GM20431 (cell line): Measurements from ENCODE around the gene MNT.
"Not testable (repeated sequence)": the region's sequence is repeated elsewhere in the genome, so short reads cannot be mapped to it uniquely, and the experiment has no call there.

ENCODE experiments used
- in situ Hi-C: fragments of 300-500 bp; cut with MseI, MboI; formaldehyde crosslinking; loops from one replicate; pipeline ENCODE4 v1.15.0; 2020; ENCODE audit warnings: low sequenced_read_pairs; ENCODE audit not compliant: unreplicated experiment

Gene MNT, protein sequence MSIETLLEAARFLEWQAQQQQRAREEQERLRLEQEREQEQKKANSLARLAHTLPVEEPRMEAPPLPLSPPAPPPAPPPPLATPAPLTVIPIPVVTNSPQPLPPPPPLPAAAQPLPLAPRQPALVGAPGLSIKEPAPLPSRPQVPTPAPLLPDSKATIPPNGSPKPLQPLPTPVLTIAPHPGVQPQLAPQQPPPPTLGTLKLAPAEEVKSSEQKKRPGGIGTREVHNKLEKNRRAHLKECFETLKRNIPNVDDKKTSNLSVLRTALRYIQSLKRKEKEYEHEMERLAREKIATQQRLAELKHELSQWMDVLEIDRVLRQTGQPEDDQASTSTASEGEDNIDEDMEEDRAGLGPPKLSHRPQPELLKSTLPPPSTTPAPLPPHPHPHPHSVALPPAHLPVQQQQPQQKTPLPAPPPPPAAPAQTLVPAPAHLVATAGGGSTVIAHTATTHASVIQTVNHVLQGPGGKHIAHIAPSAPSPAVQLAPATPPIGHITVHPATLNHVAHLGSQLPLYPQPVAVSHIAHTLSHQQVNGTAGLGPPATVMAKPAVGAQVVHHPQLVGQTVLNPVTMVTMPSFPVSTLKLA

DNA sequence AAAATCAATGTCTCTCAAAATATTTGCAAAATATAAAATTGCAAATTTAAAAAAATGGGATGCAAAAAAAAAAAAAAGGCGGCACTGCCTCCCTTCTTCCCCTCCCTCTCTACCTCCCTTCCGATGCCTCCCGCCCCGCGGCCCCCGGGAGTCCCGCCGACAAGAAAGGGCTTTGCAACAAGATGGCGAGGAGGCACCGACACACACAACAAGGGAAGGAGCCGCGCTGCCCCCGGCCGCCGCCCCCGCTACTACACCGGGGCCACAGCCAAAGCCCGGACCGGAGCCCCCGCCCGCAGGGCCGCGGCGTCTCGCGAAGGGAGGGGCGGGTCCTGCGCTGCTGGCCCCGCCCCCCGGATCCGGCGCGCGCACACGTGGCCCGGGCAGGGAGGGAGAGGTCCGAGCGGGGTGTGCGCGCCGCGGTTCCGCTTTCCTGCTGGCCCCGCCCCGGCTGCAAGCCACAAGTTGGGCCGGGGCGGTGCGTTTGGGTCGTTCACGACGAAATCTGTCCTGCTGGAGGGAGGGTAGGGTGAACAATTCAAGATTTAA is at the start of gene MNT:
Gene MNT, minus strand, starts transcription at position 184 of the 549 bp plus-strand sequence. CDS start 348 bp downstream, outside the sequence.
- in situ Hi-C loops, result no loop called here

DNA sequence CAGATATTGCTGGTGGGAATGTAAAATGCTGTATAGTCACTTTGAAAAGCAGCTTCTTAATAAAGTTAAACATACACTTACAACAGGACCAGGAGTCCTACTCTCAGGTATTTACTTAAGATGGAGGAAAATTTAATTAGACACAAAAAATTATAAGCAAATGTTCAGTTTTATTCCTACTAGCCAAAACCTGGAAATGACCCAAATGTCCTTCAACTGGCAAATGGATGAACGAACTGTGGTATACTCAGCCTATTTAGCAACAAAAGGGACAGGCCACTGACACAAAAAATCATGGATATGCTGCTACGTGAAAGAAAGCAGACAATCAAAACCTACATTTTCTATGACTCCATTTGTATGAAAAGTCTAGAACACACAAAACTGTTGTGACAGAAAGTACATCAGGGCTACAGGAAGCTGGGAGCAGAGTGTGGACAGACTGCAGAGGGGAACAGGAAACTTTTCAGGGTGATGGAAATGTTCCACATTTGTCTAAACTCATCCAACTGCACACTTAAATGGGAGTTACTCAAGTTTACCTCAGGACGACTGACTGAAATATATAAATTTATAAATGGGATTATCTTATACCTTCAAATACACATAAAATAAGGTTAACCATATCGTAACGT is 49.3 kb upstream of the MNT start:
- in situ Hi-C loops, result no loop called here

DNA sequence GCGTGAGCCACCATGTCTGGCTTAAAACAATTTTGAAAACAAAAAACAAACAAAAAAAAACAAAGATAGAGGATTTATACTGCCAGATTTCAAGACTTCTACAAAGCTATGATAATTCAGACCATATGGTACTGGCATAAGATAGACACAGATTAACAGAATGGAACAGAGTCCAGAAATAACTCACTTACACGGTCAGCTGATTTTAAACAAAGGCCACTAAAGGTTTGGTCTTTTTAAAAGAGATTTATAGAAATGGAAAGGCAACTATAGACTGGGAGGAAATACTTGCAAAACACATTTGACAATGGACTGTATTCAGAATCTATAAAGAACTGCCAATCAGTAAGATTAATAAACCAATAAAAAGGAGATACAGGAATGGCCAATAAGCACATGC is 48.6 kb upstream of the MNT start:
- in situ Hi-C loops, result no loop called here

DNA sequence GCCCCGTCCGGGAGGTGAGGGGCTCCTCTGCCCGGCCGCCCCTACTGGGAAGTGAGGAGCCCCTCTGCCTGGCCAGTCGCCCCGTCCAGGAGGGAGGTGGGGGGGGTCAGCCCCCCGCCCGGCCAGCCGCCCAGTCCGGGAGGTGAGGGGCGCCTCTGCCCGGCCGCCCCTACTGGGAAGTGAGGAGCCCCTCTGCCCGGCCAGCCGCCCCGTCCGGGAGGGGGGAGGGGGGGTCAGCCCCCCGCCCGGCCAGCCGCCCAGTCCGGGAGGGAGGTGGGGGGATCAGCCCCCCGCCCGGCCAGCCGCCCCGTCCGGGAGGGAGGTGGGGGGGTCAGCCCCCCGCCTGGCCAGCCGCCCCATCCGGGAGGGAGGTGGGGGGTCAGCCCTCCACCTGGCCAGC is 46.6 kb upstream of the MNT start:
- in situ Hi-C loops, result not testable (repeated sequence)

DNA sequence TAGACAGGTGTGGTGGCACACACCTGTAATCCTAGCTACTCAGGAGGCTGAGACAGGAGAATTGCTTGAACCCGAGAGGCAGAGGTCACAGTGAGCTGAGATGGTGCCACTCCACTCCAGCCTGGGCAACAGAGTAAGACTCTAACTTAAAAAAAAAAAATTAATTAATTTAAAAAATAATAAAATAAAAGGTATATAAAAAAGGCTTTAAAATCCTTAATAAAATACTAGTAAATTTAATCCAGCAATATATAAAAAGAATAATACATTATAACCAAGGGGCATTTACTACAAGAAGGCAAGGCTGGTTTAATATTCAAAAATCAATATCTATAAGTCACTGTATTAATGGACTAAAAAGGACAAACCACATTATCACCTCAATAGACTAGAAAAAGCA is 44.8 kb upstream of the MNT start:
- in situ Hi-C loops, result no loop called here

DNA sequence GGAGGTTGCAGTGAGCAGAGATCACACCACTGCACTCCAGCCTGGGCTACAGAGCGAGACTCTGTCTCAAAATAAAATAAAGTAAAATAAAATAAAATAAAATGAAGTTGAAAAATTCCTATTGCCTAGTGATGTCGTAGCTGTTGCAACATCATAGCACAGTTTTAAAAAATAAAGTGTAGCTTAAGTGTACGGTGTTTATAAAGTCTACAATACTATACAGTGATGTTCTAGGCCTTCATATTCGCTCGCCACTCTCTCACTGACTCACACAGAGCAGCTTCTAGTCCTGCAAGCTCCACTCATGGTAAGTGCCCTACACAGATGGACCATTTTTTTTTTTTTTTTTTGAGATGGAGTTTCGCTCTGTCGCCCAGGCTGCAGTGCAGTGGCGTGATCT is 43.5 kb upstream of the MNT start:
- in situ Hi-C loops, result no loop called here

DNA sequence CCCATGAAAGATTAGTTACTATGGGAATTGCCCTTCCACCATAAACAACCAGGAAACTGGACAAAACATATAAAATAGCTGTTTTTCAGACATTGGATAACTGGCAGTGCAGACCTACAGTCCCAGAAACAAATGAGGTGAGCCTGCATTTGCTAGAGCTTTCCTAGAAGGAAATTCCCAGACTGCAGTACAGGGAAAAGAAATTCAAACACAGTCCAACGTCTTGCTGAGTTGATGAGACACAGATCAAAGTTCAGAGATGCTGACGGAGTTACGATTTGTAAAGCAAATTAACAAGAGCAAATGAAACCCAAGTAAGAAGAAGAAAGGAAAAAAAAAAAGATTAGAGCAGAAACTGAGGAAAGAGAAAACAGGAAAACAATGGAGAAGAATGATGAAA is 41.3 kb upstream of the MNT start:
- in situ Hi-C loops, result no loop called here

DNA sequence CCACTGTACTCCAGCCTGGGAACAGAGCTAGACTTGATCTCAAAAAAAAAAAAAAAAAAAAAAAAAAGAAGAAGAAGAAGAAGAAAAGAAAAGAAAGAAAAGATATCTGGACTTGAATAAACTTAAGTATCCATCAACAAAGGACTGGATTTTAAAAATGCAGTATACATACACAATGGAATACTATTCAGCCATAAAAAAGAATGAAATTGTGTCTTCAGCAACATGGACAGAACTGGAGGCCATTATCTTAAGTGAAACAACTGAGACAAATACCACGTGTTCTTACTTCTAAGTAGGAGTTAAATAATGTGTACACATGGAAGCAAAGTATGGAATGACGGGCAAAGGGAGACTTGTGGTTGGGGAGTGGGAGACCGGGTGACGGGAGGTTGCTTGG is 40.1 kb upstream of the MNT start:
- in situ Hi-C loops, result no loop called here

DNA sequence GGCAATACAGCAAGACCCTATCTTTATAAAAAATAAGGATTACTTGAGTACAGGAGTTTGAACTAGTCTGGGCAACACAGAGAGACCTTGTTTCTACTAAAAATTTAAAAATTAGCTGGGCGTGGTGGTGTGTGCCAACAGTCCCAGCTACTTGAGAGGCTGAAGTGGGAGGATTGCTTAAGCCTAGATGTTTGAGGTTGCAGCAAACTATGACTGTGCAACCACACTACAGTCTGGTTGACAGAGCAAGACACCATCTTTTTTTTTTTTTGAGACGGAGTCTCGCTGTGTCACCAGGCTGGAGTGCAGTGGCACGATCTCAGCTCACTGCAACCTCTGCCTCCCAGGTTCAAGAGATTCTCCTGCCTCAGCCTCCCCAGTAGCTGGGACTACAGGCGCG is 39.1 kb upstream of the MNT start:
- in situ Hi-C loops, result not testable (repeated sequence)

DNA sequence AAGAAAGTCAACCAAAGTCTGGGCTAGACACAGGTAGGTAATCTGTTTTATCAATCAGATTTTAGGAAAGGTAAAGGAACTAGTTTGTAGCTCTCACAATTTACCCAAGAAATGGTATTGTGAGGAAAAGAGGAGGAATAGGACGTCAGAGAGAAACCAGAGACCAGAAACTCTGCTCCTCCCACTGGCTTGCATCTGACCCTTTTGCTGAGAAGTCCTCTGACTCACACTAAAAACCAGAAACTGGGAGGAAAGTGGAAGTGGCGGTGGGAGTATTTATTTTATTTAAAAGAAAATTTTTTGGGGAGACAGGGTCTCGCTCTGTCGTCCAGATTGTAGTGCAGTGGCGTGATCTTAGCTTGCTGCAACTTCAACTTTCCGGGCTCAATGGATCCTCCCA is 38.0 kb upstream of the MNT start:
- in situ Hi-C loops, result no loop called here

DNA sequence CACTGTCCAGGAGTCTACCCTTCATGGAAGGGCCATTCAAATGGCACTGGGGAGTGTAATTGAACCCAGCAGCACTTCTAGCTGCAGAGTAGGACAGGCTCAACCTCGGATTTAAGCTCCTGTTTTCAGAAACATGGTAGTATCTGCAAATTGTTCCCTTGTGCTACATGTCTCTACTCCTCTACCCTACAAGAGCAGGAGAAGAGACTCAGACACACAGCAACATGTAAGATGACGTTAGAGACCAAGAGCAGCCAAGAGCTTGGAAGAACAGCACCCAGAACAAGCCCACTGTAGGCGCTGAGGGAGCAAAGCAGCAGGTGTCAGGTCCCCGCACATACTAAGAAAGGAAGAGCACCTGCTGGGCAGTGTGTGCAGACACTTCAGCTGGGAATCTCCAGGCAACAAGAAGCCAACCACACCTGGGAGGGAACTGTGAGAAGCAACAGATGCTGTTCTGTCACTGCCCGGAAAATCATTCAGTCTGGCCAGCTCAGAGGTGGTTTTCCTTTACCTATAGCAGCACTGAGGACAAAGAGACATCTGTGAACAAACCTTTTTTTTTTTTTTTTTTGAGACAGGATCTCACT is 35.6 kb upstream of the MNT start:
- in situ Hi-C loops, result no loop called here

DNA sequence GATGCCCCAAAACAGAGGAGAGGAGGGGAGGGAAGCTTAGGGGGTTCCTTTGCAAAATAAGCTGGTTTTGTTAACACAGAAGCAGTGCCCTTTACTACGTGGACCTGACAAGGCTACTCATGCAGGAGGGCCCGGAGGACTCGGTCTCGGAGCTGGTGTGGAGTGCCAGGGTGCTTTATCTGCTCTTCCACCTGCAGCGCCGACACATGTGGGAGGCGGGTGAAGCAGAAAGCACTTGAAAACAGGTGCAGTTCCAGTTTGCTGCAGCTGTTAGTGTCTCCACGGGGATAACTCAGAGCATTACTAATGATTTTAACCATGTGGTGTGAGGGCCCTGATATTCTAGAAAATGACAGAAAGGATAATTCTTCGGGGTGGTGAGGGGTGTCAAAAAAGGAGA is 35.0 kb upstream of the MNT start:
- in situ Hi-C loops, result no loop called here

DNA sequence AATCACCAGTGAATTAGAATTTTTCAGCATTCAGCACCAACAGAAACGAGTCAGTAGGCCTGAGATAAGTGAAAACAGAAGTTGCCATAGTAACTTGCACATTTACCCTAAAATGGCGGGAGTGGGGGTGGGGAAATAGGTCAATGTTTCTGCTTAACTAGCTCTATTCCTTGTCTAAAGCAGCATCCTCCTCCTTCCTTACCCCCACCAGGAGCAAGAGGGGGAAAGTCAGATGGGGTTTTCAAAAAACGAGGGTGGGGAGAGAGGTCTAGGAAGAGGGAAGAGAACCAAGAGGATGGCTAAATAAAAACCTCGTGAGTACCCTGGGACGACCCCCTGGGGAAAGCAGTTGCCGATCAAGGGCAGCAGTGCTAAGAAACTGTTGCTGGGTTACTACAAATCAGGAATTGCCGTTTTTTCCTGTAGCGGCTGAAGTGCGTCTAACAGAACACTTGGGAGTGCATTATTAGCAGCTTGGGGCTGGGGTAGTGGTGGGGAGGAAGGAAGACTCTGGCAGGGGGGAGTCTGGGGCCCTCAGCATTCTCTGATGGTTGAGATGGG is 34.4 kb upstream of the MNT start:
- in situ Hi-C loops, result no loop called here

DNA sequence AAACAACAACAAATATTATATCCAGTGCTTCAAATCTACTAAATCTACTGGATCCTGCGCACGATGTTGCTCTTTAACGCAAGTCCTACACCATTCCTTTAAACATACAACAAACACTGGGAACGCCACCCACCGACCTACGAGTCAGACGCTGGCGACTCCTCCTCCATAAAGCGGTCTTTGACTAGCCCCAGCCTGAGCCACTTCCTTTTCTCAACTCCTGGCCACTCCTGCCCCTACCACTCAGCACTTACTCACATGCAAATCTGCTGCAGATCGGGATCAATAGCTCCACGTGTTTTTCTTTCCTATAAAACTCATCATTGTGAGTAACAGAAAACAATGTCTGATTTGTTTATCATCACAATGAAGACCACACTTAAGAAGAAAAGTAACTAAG is 32.8 kb upstream of the MNT start:
- in situ Hi-C loops, result no loop called here

DNA sequence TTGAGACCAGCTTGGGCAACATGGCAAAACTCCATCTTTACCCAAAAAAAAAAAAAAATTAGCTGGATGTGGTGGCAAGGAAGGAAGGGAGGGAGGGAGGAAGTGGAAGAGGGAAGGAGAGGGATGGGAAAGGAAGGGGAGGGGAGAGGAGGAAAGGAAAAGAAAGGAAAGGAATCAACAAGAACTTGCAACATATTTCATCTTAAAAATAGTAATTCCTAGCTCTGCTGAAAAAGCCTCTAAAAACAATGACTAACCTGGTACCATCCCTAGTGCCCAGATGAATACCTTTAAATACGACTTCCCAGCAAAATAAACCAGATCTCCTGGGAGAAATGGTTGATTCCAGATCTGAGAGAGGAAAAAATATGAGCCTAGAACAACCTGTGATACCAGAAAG is 27.1 kb upstream of the MNT start:
- in situ Hi-C loops, result no loop called here

DNA sequence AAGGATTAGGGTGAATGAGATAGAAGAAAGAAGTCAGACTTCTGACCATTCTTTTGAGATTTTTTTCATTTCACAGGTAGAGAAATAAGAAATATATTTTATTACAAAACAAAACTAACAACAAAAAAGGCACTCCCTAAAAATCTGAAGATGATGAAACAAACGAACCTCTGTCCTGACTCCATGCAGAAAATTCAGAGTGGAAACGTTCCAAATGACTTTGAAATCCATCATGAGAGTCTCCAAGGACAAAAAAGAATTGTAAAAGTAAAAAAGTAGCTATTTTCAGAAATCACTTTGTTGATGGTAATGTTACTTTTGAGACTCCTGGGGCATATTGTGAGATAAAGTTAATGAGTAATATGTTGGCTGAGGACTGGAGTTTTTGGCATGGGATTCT is 26.4 kb upstream of the MNT start:
- in situ Hi-C loops, result no loop called here

DNA sequence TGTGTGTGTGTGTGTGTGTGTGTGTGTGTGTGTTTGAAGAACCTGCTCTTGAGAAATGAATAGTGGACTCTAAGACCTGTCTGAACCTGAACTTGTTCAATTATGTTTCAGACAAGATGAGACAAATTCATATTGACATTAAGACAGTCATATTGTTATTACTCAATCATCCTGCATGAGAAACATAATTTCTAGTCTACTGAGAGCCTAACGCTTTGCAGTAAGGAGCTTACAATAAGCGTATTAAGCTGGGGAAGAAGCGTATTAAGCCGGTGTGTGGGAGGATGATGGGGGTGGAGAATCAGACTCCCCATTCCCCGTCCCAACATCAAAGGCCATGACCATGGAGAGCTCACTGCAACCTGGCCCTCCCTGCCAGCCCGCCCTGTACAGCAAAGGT is 22.4 kb upstream of the MNT start:
- in situ Hi-C loops, result no loop called here

DNA sequence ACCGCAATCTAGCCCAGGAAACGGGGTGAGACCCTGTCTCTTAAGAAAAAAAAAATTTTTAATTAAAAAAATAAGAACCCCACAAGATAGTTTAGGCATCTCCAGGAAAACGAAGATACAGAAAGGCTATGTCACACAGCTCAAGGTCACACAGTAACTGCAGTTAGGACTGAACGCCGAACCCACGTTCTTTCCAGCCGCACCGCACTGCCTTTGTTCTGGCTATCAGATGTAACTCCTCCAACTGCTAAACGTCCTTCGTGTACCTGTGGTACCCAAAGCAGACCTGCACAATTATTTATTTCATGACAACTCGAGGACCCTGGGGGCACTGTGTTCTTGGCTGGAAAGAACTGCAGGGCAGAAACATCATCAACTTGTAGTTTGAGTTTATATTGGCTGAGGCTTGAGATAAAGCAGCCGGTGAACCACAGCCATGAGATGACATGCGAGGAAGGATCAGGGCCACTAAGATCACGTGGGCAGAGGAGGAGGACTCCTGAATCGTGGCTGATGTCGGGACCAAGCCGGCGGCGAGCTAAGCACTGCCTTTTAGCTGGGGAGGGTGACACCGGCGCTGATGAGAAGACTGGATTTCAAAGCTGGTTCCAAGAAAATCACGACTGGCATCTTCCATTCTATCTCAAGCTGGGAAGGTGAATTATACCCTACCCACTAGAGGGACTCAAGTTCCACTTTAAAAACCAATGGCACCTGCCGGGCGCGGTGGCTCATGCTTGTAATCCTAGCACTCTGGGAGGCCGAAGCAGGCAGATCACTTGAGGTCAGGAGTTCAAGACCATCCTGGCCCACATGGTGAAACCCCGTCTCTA is 20.7 kb upstream of the MNT start:
- in situ Hi-C loops, result no loop called here

DNA sequence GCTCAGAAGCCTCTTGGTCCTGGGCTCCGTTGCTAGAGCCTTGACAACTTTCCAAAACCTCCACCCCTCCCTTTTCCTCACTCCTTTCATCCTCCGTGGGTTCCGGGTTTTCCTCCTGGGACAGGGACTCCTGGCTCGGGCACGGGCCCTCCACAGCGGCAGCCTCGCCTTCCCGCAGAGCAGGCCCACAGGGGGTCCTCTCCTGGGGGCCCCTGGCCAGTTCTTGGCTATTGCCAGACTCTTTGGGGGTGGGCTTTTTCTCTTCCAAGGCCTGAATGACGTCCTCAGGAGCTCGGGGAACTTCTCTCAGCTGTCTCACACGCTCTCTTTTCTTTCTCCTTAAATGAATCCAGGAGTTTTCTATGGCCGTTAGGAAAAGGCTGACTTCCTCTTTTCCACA is 19.3 kb upstream of the MNT start:
- in situ Hi-C loops, result no loop called here

DNA sequence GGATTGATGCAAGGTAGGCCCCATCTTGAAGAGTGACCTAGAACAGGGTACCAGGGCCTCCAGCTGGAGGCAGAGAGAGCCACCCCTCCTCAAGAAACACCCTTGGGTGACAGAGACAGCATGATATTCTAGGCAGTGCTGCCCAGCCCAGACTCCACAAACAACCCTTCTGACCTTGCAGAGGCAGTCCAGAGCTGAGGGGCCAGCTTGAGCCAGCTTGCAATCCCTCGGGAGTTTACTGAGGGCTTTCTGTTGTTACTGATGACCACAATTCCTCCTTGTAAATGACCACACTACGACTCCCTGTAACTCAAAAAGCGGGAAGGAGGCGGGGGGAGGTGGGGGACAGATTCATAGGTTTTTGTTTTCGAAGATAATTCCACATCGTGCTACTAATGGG is 18.6 kb upstream of the MNT start:
- in situ Hi-C loops, result no loop called here
